Effector memory CD8-positive, alpha-beta T cell (primary cell): ENCODE measurements around the gene CLUH.
"Not testable (repeated sequence)": the region's sequence is repeated elsewhere in the genome, so short reads cannot be mapped to it uniquely, and the experiment has no call there.

ENCODE experiments used
- ATAC-seq: fragments of 150-1000 bp; cut with Tn5 transposase; replicated peaks from 2 replicates; pipeline ENCODE4 v1.10.0; 2021; ENCODE audit warnings: mild to moderate bottlenecking, moderate library complexity
- DNase-seq, 3 experiments: peaks; one replicate each; pipeline ENCODE4 v3.0.0; 2021
- H3K27ac Mint-ChIP-seq, 2 donors: one replicate each; pipeline ENCODE4 v1.8.0; 2022; ENCODE audit warnings: mild to moderate bottlenecking in 2 of 2, mixed read lengths in 2 of 2, moderate library complexity in 2 of 2
- H3K27me3 Mint-ChIP-seq, 2 donors: one replicate each; pipeline ENCODE4 v1.8.0; 2022; ENCODE audit warnings: mixed read lengths in 2 of 2
- H3K36me3 Mint-ChIP-seq: one replicate; pipeline ENCODE4 v1.8.0; 2022; ENCODE audit warnings: mild to moderate bottlenecking, moderate library complexity, mixed read lengths; ENCODE audit not compliant: insufficient read depth
- H3K4me1 Mint-ChIP-seq, 2 donors: one replicate each; pipeline ENCODE4 v1.8.0; 2022; ENCODE audit warnings: low read depth in 2 of 2, mixed read lengths in 2 of 2
- H3K4me3 Mint-ChIP-seq, 2 donors: one replicate each; pipeline ENCODE4 v1.8.0; 2022; ENCODE audit warnings: mild to moderate bottlenecking in 2 of 2, mixed read lengths in 2 of 2, moderate library complexity in 2 of 2
- H3K9me3 Mint-ChIP-seq, 2 donors: one replicate each; pipeline ENCODE4 v1.8.0; 2022; ENCODE audit warnings: mixed read lengths in 2 of 2

CLUH gene

DNA sequence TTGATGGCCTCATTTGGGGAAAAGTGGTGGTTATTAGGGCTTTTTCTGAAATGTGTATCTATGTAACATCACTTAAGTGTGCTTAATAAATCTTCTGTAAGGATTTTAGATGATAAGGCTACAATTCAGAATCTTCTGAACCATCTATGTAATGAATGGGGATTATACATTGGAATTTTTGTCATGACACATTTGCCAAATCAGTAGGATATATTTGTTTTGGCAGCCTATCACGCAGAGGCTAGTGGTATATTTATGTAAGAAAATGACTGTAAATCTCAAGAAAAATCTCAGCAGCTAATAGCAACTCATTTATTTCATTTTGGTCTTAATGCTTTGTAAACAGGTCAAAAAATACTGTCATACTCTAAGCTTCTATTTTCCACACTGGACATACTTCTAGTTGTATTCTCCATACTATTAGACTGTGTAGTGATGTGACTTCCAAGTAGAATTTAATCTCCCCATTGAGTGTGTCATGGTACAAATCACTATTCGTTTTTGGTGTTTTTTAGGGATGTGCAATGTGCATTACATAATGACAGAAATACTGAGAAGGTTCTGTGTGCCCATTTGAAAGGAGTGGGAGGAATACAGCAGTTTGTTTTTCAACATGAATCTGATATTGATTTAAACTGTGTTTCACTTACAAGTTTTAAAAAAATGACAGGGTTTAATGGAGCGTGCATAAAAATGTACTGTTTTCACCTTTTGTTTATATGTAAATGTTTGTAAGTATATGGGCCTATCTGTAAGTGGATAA lies 29.2 kb downstream of the CLUH start:
- Mint-ChIP-seq H3K36me3 (peaks cover 61% of the 10 kb centered on the region), H3K4me1 (peaks cover 0 to 5% of the 10 kb centered on the region in 2 donors), H3K27ac (no peak overlapping the region), H3K27me3 (no peaks in the 10 kb centered on the region), H3K4me3 (no peak overlapping the region), H3K9me3 (no peaks in the 10 kb centered on the region)
- ATAC-seq = no peak
- no peak for DNase-seq

DNA sequence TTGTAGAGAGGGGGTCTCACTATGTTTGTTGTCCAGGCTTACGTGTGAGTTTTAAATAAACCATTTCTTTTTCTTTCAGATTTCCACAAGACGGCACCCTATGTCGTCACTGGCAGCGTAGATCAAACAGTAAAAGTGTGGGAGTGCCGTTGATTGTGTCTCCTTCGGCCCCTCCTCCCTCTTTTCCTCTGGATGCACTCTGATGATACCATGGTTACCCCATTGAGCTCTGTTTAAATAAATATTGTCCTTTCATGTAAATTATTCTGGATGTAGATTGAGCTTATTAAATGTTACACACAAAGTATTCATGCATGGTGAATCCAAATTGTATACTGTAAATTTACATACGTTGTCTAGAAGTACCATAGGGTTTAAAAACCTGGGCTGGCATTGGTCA lies 29.9 kb downstream of the CLUH start:
- Mint-ChIP-seq H3K9me3 (no peaks in the 10 kb centered on the region), H3K4me3 (no peak overlapping the region), H3K27ac (no peak overlapping the region), H3K36me3 (peaks cover 69% of the 10 kb centered on the region), H3K4me1 (peaks cover 0 to 6% of the 10 kb centered on the region in 2 donors), H3K27me3 (no peaks in the 10 kb centered on the region)
- ATAC-seq = no peak
- no peak for DNase-seq

- peak overlapping the region in 1 of 2 donors; percentile 41 for H3K27ac Mint-ChIP-seq
- peaks cover 73% of the 10 kb centered on the region for H3K36me3 Mint-ChIP-seq
- no peak for ATAC-seq
These were observed 30.6 kb downstream of the CLUH start for GRCh38 chr17:2680961-2681360.

DNA sequence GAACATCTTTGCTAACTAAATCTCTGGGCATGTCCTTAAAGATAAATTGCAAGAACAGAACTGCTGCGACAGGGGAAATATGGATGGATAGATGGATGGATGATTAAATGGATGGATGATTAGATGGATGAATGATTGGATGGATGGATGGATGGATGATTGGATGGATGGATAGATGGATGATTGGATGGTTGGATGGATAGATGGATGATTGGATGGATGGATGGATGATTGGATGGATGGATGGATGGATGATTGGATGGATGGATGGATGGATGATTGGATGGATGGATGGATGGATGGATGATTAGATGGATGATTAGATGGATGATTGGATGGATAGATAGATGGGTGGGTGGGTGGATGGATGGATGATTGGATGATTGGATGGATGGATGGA lies 32.3 kb downstream of the CLUH start:
- peaks cover 79% of the 10 kb centered on the region for H3K36me3 Mint-ChIP-seq
- H3K27ac Mint-ChIP-seq, H3K27me3 Mint-ChIP-seq, H3K9me3 Mint-ChIP-seq, H3K4me3 Mint-ChIP-seq, ATAC-seq, DNase-seq, H3K4me1 Mint-ChIP-seq: not testable (repeated sequence)

More at GRCh38 chr17:2680961-2681360, 30.6 kb downstream of the CLUH start:
- no peak for DNase-seq
- Mint-ChIP-seq H3K9me3 (no peaks in the 10 kb centered on the region), H3K4me3 (no peak overlapping the region), H3K4me1 (peaks cover 0 to 8% of the 10 kb centered on the region in 2 donors), H3K27me3 (no peaks in the 10 kb centered on the region)

- H3K36me3 Mint-ChIP-seq = peaks cover 88% of the 10 kb centered on the region
- H3K27ac Mint-ChIP-seq = peak overlapping the region in 1 of 2 donors; percentile 69
- H3K4me3 Mint-ChIP-seq = no peak overlapping the region
- DNase-seq = no peak
- no peak for ATAC-seq
- peaks cover 2 to 4% of the 10 kb centered on the region in 2 donors for H3K4me1 Mint-ChIP-seq
- H3K27me3 Mint-ChIP-seq = no peaks in the 10 kb centered on the region
- no peaks in the 10 kb centered on the region for H3K9me3 Mint-ChIP-seq
These were observed 39.5 kb downstream of the CLUH start for GRCh38 chr17:2672026-2672425.

DNA sequence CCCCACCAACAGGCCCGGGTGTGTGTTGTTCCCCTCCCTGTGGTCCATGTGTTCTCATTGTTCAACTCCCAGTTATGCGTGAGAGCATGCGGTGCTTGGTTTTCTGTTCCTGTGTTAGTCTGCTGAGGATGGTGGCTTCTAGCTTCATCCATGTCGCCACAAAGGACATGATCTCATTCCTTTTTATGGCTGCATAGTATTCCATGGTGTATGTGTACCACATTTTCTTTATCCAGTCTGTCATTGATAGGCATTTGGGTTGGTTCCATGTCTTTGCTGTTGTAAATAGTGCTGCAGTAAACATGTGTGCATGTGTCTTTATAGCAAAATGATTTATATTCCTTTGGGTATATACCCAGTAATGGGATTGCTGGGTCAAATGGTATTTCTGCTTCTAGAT lies 51.2 kb downstream of the CLUH start:
- Mint-ChIP-seq H3K4me1 (peaks cover 40 to 56% of the 10 kb centered on the region in 2 donors), H3K27ac (peak overlapping the region; percentile 44 to 75), H3K36me3 (peaks cover 26% of the 10 kb centered on the region)
- not testable (repeated sequence) for ATAC-seq, H3K27me3 Mint-ChIP-seq, DNase-seq, H3K4me3 Mint-ChIP-seq, H3K9me3 Mint-ChIP-seq

DNA sequence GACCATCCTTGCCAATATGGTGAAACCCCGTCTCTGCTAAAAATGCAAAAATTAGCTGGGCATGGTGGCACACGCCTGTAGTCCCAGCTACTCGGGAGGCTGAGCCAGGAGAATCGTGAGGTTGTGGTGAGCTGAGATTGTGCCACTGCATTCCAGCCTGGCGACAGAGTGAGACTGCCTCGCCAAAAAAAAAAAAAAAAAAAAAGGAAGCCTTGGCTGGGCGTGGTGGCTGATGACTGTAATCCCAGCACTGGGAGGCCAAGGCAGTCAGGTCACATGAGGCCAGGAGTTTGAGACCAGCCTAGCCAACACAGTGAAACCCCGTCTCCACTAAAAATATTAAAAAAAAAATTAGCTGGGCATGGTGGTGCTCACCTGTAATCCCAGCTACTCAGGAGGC lies 52.2 kb downstream of the CLUH start:
- H3K27me3 Mint-ChIP-seq, DNase-seq, ATAC-seq, H3K4me3 Mint-ChIP-seq, H3K27ac Mint-ChIP-seq, H3K9me3 Mint-ChIP-seq: not testable (repeated sequence)
- Mint-ChIP-seq H3K4me1 (peaks cover 43 to 60% of the 10 kb centered on the region in 2 donors), H3K36me3 (peaks cover 28% of the 10 kb centered on the region)

DNA sequence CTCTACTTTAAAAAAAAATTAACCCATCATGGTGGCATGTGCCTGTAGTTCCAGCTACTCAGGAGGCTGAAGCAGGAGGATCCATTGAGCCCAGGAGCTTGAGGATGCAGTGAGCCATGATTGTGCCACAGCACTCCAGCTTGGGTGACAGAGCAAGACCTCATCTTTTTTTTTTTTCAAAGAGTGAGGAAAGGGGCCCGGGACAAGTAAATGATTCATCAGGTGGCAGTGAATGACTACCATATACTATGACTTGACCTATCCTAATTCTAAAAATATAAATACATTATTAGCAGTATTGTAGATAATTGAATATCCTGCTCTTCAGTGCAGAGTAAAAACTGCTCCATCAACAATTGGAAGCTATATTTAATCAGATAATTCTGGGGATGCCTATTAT lies 55.3 kb downstream of the CLUH start:
- ATAC-seq = no peak
- H3K9me3 Mint-ChIP-seq = peaks cover 0 to 1% of the 10 kb centered on the region in 2 donors
- H3K27me3 Mint-ChIP-seq = no peaks in the 10 kb centered on the region
- peak overlapping the region; percentile 77 to 92 for H3K27ac Mint-ChIP-seq
- no peak overlapping the region for H3K4me3 Mint-ChIP-seq
- no peak for DNase-seq
- H3K36me3 Mint-ChIP-seq = peaks cover 25% of the 10 kb centered on the region
- H3K4me1 Mint-ChIP-seq = peaks cover 36 to 53% of the 10 kb centered on the region in 2 donors

DNA sequence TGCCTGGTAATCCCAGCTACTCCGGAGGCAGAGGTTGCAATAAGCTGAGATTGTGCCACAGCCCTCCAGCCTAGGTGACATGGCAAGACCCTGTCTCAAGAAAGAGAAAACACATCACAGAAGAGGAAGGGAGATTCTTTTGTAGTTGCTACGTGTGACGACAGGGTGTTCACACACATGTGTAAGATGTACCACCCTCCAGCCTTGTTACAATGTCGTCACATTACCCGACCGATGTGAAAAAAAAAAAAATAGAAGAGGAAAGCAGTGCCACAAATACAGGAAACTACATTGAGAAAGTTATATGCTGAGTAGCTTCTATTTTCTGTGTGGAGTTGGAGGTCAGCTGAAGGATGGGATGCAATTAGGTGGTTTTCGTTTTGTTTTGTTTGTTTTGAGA lies 56.0 kb downstream of the CLUH start:
- Mint-ChIP-seq H3K27me3 (no peaks in the 10 kb centered on the region), H3K4me3 (peak overlapping the region; percentile 25 to 41), H3K36me3 (peaks cover 31% of the 10 kb centered on the region), H3K4me1 (peaks cover 28 to 45% of the 10 kb centered on the region in 2 donors), H3K27ac (peak overlapping the region; percentile 86 to 92), H3K9me3 (peaks cover 0 to 1% of the 10 kb centered on the region in 2 donors)
- DNase-seq (no peak), ATAC-seq (peak; percentile 76)

- not testable (repeated sequence) for H3K9me3 Mint-ChIP-seq, H3K4me3 Mint-ChIP-seq, H3K27me3 Mint-ChIP-seq, DNase-seq, ATAC-seq
- H3K27ac Mint-ChIP-seq = peak overlapping the region; percentile 26 to 84
- H3K36me3 Mint-ChIP-seq = peaks cover 38% of the 10 kb centered on the region
- peaks cover 19 to 38% of the 10 kb centered on the region in 2 donors for H3K4me1 Mint-ChIP-seq
These were observed 58.7 kb downstream of the CLUH start for GRCh38 chr17:2652911-2653310.

- no peak overlapping the region for H3K4me3 Mint-ChIP-seq
- peaks cover 1 to 9% of the 10 kb centered on the region in 2 donors for H3K4me1 Mint-ChIP-seq
- DNase-seq (no peak), ATAC-seq (no peak)
- no peaks in the 10 kb centered on the region for H3K27me3 Mint-ChIP-seq
- H3K36me3 Mint-ChIP-seq = peaks cover 54% of the 10 kb centered on the region
- H3K27ac Mint-ChIP-seq = peak overlapping the region in 1 of 2 donors; percentile 59
- H3K9me3 Mint-ChIP-seq = peaks cover 0 to 1% of the 10 kb centered on the region in 2 donors
These were observed 62.4 kb downstream of the CLUH start for GRCh38 chr17:2649191-2649590.

- H3K27me3 Mint-ChIP-seq = no peaks in the 10 kb centered on the region
- no peak overlapping the region for H3K4me3 Mint-ChIP-seq
- H3K36me3 Mint-ChIP-seq = peaks cover 56% of the 10 kb centered on the region
- ATAC-seq (no peak), DNase-seq (no peak)
- peaks cover 1 to 12% of the 10 kb centered on the region in 2 donors for H3K4me1 Mint-ChIP-seq
- peak overlapping the region; percentile 46 to 60 for H3K27ac Mint-ChIP-seq
- H3K9me3 Mint-ChIP-seq = peaks cover 0 to 1% of the 10 kb centered on the region in 2 donors
These were observed 63.6 kb downstream of the CLUH start for GRCh38 chr17:2647957-2648356.

- H3K4me1 Mint-ChIP-seq = peaks cover 5 to 33% of the 10 kb centered on the region in 2 donors
- H3K4me3 Mint-ChIP-seq = no peak overlapping the region
- DNase-seq (no peak), ATAC-seq (no peak)
- peak overlapping the region in 1 of 2 donors; percentile 19 for H3K27ac Mint-ChIP-seq
- H3K36me3 Mint-ChIP-seq = peaks cover 67% of the 10 kb centered on the region
- H3K27me3 Mint-ChIP-seq = no peaks in the 10 kb centered on the region
- no peaks in the 10 kb centered on the region for H3K9me3 Mint-ChIP-seq
These were observed 66.6 kb downstream of the CLUH start for GRCh38 chr17:2644971-2645370.
